Measurements from ENCODE around the gene MAPRE3.

Gene MAPRE3

GRCh38 chr2:26950246-26950645 is 20.2 kb upstream of the MAPRE3 start:
- no peak for DNase-seq (ENCODE audit: low read depth)

GRCh38 chr2:26951236-26951635 is 19.2 kb upstream of the MAPRE3 start:
- DNase-seq (ENCODE audit: low read depth): no peak

- no peak for DNase-seq (ENCODE audit: low read depth)
Measured at GRCh38 chr2:26952374-26952773, 18.1 kb upstream of the MAPRE3 start.

GRCh38 chr2:26954135-26954534 is 16.3 kb upstream of the MAPRE3 start:
- no peak for DNase-seq (ENCODE audit: low read depth)

DNA sequence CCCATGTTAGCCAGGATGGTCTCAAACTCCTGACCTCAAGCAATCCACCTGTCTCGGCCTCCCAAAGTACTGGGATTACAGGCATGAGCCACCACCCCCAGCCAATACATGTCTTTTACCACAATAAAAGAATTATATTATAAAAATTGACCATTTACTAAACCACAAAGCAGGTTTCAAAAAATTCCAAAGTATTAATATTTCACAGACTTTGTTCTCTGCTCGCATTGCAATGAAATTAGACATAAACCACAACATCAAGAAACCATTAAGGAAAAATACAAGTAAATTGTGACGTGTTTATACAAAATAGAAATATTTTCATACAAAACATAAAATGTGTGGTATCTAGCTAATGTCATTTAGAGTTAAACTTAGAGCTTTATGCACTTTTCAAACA is 13.4 kb upstream of the MAPRE3 start:
- DNase-seq (ENCODE audit: low read depth): no peak

GRCh38 chr2:26957534-26957933 is 12.9 kb upstream of the MAPRE3 start:
- no peak for DNase-seq (ENCODE audit: low read depth)

- DNase-seq (ENCODE audit: low read depth): no peak
Measured at GRCh38 chr2:26959331-26959730, 11.1 kb upstream of the MAPRE3 start.

DNA sequence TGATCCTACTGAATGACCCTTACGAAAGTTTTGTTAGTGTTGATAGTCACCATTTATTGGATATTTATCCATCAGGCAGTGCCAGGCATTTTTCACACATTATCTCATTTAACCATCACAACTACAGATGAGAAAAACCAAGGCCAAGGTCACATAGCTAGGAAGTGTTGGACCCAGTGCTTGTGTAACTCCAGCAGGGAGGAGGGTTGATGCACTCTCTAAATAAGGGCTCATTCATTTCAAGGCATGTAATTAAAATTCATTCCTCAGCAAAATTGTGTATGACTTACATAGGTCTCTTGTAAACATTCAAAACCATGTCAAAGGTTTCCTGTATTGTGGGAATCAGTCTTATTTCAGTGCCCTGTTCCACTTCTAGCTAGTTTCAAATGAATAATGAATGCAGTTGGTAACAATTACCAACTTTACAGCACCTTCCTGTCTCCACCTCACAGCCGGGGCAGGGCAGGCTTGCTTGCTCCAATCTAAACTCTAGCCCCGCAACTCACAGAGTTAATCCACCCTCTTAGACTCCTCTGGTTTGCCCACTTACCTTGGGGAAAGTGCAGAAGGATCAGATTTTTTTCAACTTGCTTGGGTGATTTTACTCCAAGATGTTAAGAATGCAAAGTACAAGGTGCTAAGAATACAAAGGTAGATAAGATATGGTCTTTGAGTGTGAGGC is 5.8 kb upstream of the MAPRE3 start:
- DNase-seq (ENCODE audit: low read depth): no peak

DNA sequence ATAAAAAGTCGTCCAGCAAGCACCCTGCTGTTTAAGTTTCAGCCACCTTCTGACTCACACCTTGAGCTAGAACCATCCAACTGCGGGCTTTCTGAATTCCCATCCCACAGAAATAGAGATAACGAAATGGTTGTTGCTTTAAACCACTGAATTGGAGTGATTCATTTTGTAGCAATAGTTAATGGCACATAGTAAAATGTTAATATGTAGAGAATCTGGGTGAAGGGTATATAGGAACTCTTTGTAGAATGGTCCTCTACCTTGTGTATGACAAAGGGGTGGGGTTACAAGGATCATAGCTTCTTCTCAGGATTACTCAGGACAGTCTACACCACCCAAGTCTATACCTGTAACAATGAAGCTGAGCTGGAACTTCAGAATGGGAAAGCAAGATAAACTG is 2.4 kb upstream of the MAPRE3 start:
- peak; percentile 73 for DNase-seq (ENCODE audit: low read depth)

DNA sequence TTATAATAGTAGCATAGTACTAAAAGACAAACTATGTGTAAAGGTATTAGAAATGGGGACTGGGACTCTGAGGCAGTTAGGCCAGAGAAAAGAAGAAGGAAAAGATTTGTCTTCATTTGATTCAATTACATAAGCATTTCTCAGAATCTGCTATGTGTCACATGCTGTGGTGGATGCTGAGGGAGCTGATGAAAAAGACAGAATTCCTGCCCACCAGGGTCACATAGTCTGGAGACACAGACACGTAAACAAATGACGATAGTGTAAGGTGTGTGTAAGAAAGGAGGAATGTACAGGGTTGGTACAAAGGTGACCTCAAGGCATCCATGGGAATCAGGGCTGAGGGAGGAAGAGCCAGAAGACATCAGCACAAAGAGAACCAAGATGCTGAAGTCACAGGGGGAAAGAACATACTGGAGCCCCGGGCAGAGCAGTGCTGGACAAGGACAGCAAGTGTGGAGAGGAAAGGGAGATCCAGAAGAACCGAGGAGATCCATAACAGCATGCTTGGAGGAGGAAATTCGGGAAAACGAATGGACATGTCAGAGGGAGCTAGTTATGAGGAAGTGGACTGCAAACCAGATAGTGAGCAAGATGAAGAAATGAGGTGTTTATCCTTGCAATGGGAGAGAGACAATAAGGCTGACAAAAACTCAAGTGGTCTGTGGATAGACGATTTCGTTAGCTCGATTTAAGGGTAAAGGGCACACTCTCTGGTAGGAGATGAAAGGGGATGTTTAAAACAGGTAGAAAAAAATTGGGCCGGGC is 1.2 kb upstream of the MAPRE3 start:
- DNase-seq (ENCODE audit: low read depth): peak; percentile 29

GRCh38 chr2:26970928-26971627 is 641 bp downstream of the MAPRE3 start:
- no peak for DNase-seq (ENCODE audit: low read depth)

DNA sequence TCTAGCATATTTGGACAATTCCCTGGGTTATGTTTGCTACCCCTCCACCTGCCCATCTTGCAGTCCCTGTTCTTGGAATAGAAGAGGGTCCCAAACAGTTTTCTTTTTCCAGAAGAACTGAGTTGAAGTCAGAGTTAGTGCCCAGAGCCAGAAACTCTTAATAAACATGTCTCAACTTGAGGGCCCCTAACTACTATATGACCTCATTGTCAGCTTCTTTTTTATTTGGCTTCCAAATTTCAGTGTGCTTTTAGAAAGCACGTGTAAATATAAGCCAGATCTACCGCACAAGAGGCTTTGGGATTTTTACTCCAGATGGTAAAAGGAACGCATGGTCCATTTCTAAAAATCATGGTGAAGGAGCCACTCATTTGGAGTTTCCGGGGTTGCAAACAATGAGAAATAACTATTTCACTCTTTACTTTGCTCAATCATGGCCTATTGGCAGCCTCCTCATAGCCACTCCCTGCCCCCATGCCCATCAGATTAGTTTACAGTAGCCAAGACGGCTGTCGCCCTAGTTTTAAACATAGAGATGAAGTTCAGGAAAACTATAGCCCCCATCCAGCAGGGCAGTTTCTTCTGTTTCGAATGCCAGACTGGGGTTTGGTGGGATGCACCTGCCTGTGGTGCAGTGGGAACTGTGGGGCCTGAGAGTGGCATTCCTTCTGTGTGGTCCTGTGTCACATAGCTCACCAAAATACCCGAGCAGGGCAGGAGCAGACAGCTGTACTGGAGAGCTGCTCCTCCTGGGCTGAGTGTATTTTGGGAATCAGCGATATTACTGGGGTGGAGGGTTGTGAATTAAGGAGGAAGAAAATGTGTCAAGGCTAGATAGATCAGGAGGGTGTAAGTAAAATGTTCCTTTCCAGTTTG is 1.7 kb downstream of the MAPRE3 start:
- no peak for DNase-seq (ENCODE audit: low read depth)

DNA sequence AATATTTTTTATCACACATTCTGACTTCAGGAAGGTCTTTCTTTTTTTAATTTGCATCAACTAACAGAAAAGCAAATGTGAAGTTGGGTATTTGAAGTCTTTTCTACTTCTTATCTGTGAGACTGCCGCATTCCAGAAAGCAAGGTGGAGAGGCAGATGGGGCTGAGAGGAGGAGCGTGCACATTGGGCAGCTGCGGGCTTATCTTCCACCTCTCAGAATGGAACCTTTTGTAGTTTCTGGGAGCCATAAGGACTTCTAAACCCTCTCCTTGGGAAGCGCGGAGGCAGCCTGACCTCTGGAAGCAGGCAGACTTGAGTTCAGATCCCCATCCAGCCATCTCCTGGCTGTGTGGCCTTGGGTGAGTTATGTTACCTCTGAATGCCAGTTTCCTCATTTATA is 3.9 kb downstream of the MAPRE3 start:
- no peak for DNase-seq (ENCODE audit: low read depth)

GRCh38 chr2:26975102-26975501 is 4.7 kb downstream of the MAPRE3 start:
- no peak for DNase-seq (ENCODE audit: low read depth)

DNA sequence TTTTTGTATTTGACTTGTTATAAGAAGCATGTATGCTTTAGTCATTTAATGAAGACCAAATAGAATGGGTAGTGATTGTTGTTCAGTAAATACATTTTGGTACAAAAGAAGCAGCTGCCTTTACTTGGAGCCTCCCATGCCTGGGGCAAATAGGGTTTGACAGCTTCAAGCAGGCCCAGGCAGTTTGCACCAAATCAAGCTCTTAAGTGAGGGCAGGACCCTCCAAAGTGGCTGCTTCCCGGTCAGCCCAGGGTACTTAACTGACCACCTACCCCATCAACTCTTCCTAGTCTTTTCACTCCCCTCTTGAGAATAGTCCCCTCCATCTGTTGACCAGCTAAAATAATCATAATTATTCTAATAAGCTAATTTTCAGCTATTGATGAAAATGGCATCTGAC is 5.2 kb downstream of the MAPRE3 start:
- no peak for DNase-seq (ENCODE audit: low read depth)

GRCh38 chr2:26976237-26976636 is 5.8 kb downstream of the MAPRE3 start:
- no peak for DNase-seq (ENCODE audit: low read depth)

- DNase-seq (ENCODE audit: low read depth): no peak
Measured at GRCh38 chr2:26977012-26977411, 6.6 kb downstream of the MAPRE3 start.

DNA sequence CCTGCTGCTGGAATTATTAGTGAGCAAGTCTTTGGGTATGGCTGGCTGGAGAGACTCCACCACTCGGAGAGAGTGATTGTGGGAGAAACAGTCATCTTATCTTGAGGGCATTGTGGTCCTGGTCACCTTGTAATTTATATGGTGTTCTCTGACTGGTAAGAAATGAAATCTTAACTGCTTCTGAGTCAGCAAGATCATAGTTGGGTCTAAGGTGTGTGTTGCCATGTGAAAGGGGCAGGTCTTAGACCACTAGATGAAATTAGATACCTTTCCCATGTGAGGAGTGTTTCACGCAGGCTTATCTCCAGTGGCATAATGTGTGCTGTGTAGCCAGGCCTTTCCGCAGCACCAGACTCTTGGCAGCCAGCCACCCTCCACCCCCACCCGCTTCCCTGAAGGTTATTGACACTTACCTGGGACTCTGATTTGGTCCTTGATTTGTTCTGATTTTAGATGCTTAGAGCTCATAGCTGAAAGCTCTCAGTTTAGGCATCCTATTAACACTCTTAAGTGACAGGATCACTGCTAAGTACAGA is 7.7 kb downstream of the MAPRE3 start:
- peak; percentile 75 for DNase-seq (ENCODE audit: low read depth)

- DNase-seq (ENCODE audit: low read depth): peak; percentile 85
Measured at GRCh38 chr2:26979741-26980140, 9.3 kb downstream of the MAPRE3 start.

DNA sequence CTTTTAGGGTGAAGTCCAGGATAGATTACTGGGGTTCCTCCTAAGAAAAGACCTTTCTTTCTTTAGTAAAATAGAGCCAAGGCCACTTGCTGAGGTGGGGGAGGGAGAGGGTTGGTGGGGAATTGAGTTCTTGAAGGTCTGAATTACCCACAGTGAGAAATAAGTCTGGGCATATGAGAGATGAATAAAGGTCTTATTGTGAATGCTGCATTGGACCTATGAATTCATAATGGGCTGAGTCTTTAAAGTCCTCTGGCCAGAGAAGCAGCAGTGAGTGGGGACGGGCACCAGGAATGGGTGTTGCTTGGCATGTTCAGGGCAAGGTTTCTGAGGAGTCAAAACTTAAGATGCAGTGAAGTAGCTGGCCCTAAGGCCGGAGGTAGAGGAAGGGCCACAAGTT is 10.5 kb downstream of the MAPRE3 start:
- DNase-seq (ENCODE audit: low read depth): no peak

DNA sequence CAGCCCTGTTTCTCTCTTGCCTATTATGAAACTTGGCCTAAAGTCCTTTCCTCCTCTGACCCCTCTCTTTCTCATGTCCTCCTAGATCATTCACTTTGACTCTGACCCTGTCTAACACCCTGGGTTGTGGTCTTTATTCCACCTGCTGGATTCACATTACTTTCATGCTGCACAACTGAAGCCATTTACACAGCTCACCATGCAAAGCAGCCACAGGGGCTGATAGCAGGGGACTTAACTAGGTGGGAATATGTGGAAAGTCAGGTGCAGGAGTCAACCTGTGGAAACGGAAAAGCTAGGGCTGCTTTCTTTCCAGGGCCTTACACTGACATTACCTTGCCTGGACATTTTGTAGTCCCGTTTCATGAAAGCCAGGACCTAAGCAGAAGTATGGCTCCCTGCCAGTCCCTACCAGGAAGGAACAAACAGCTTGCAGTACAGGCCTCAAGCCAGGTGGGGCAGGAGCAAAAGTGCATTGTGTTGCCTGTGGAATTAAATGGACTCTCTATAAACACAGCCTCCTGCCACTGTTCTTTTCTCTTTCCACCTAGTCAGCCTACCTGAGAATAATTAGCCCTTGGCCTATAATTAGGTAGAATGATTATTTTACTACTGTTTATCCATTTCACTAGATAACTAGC is 11.8 kb downstream of the MAPRE3 start:
- peak; percentile 40 for DNase-seq (ENCODE audit: low read depth)

All from amniotic epithelial cell (primary cell).